ENCODE measurements around the gene IL1RL1. TPM values are rescaled to one million over a fixed set of nuclear protein-coding genes. Genes with fewer than 3 reads are reported as not detected.
A peak's percentile ranks its signal among the peaks of the same experiment; 100 is the strongest.

IL1RL1 gene
- polyA plus RNA-seq, 1 experiment: 0.30 TPM

DNA sequence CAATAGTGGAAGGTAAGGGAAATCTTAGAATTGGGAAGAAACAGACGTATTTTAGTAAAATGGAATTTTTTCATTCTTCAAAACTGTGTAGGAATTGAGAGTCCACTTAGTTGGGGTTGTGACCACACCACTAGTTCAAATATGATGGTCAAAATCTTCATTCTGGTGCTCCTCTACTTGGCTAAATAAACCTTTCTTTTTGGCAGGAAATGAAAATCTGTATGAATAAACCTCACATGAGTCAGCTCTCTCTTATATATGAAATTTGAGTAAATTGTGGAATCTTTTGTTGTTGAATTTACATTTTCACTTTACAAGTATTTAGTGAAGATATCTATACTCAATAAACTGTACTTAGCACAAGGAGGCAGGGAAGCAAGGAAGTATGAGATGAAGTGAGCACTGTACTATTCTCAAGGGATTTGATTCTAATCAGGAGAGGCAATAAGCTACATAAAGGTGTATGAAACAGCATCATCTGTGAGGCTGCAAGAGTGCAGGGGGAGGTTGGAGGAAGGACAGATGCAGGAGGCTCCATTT lies 64.8 kb downstream of the IL1RL1 start:
- no peak for DNase-seq (ENCODE audit: low read depth, low spot score)
- TF ChIP-seq, protein P1, sequence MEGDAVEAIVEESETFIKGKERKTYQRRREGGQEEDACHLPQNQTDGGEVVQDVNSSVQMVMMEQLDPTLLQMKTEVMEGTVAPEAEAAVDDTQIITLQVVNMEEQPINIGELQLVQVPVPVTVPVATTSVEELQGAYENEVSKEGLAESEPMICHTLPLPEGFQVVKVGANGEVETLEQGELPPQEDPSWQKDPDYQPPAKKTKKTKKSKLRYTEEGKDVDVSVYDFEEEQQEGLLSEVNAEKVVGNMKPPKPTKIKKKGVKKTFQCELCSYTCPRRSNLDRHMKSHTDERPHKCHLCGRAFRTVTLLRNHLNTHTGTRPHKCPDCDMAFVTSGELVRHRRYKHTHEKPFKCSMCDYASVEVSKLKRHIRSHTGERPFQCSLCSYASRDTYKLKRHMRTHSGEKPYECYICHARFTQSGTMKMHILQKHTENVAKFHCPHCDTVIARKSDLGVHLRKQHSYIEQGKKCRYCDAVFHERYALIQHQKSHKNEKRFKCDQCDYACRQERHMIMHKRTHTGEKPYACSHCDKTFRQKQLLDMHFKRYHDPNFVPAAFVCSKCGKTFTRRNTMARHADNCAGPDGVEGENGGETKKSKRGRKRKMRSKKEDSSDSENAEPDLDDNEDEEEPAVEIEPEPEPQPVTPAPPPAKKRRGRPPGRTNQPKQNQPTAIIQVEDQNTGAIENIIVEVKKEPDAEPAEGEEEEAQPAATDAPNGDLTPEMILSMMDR (IDR thresholded peaks at IDR 0.05; ENCODE audit: low read depth, low read length): no peak
- no peak overlapping the region for H3K4me3 ChIP-seq (ENCODE audit: low read depth, low read length)
- H3K27me3 ChIP-seq (ENCODE audit: control insufficient read depth, insufficient read depth, low read length): no peaks in the 10 kb centered on the region
- CTCF ChIA-PET: interaction anchor here (1.6 kb wide), 1 partner anchor 67 kb away, joined by 4 read pairs; no protein-coding TSS in a partner anchor
- POLR2A ChIA-PET: no interaction called here
- peaks cover 4% of the 10 kb centered on the region; the same call in 1 of the 2 replicates for H3K9me3 ChIP-seq (ENCODE audit: control insufficient read depth, insufficient read depth, low read length)
- H3K27ac ChIP-seq (ENCODE audit: low read depth, low read length): peak overlapping the region; percentile 24

DNA sequence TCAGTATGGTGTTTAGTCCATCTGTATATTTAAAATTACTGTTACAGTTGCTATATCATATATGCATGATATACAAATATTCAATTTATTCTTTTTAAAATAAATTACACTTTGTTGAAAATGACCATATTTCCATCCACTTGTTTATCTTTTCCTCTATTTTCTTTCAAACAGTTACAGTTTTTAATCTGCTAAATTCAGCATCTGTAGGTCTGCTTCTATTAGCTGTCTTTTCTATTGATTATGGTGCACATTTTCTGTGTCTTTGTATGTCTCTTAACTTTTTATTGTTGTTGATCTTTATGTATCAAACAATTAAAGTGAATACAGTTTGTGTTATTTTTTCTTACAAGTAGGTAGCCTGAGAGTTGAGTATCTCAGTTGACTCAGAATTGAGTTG lies 72.4 kb downstream of the IL1RL1 start:
- Histone ChIP-seq H3K27ac (ENCODE audit: low read depth, low read length) (no peak overlapping the region), H3K27me3 (ENCODE audit: control insufficient read depth, insufficient read depth, low read length) (no peaks in the 10 kb centered on the region), H3K4me3 (ENCODE audit: low read depth, low read length) (no peak overlapping the region), H3K9me3 (ENCODE audit: control insufficient read depth, insufficient read depth, low read length) (peaks cover 3% of the 10 kb centered on the region; the same call in 1 of the 2 replicates)
- ChIA-PET POLR2A (no interaction called here), CTCF (no interaction called here)
- no peak for DNase-seq (ENCODE audit: low read depth, low spot score)
- TF ChIP-seq, protein P1 (IDR thresholded peaks at IDR 0.05; ENCODE audit: low read depth, low read length): no peak

DNA sequence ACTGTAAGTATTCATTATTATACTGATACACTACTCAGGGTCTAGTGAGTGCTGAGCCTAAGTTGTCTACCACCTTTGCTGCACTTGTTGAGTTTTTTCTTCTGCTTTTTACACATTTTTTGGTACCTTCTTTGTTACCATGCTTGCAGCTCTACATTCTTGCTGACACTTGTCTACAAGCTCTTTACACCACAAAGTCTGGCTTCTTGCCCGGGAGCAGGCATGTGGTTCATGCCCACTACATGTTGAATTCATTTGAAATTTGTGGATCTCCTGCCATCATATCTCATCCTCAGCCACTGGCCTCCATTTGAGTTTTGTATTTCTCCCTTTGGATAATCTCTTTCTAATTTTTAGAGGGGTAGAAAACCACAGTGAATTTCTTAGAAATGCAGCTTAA lies 74.2 kb downstream of the IL1RL1 start:
- H3K9me3 ChIP-seq (ENCODE audit: control insufficient read depth, insufficient read depth, low read length): peaks cover 3% of the 10 kb centered on the region; the same call in 1 of the 2 replicates
- TF ChIP-seq, protein P1 (IDR thresholded peaks at IDR 0.05; ENCODE audit: low read depth, low read length): no peak
- H3K27ac ChIP-seq (ENCODE audit: low read depth, low read length): no peak overlapping the region
- ChIA-PET POLR2A (no interaction called here), CTCF (interaction anchor here (0.9 kb wide), 1 partner anchor 58 kb away, joined by 3 read pairs; no protein-coding TSS in a partner anchor)
- no peaks in the 10 kb centered on the region for H3K27me3 ChIP-seq (ENCODE audit: control insufficient read depth, insufficient read depth, low read length)
- no peak overlapping the region for H3K4me3 ChIP-seq (ENCODE audit: low read depth, low read length)
- no peak for DNase-seq (ENCODE audit: low read depth, low spot score)

DNA sequence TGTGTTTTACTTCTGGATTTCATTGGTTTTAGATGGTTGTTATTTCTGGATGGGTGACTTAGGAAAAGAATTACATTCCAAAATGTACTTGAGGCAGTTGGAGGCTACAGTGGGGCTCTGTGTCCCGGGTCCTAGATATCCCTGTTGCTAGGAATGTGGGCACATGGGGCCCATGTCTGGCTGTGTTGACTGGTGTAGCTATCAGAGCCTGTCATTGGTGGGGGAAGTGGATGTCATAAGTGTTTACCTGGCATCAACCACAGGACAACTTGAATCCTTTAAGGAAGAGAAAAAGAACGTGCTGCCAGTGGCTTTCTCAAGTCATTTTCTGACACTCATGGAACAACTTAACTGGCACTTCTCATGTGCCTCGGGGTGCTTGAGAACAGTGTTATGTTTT lies 74.6 kb downstream of the IL1RL1 start:
- Histone ChIP-seq H3K27ac (ENCODE audit: low read depth, low read length) (no peak overlapping the region), H3K4me3 (ENCODE audit: low read depth, low read length) (no peak overlapping the region), H3K27me3 (ENCODE audit: control insufficient read depth, insufficient read depth, low read length) (no peaks in the 10 kb centered on the region), H3K9me3 (ENCODE audit: control insufficient read depth, insufficient read depth, low read length) (peaks cover 3% of the 10 kb centered on the region; the same call in 1 of the 2 replicates)
- ChIA-PET POLR2A (no interaction called here), CTCF (no interaction called here)
- DNase-seq (ENCODE audit: low read depth, low spot score): no peak
- TF ChIP-seq, protein P1 (IDR thresholded peaks at IDR 0.05; ENCODE audit: low read depth, low read length): no peak

DNA sequence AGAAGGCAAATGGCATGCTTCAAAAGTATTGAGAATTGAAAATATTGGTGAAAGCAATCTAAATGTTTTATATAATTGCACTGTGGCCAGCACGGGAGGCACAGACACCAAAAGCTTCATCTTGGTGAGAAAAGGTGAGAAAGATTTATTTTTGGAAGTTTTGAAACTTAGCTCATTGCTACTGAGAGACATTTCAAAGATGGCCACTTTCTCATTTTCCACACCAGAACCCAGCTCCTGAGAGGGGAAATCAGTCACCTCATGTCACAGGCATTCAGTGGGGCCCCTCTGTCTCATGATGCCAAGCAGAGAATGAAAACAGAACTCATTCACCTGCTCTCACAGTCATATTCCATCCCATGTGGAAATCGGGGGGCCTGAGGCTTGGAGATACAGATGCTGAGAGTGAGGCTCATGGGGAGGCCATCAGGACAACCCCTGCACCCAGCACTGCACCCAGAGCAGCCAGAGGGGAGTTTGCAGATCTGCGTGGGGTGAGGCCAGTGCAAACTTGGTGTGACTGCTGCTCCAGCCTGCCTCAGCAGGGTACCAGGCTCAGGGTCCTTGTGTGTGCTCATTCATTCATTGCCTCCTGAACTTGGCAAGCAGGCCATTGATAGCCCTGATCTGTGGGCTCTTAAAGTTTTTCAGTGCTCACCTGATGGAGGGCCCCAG lies 75.6 kb downstream of the IL1RL1 start:
- TF ChIP-seq, protein P1 (IDR thresholded peaks at IDR 0.05; ENCODE audit: low read depth, low read length): no peak
- H3K27ac ChIP-seq (ENCODE audit: low read depth, low read length): no peak overlapping the region
- H3K27me3 ChIP-seq (ENCODE audit: control insufficient read depth, insufficient read depth, low read length): no peaks in the 10 kb centered on the region
- POLR2A ChIA-PET: no interaction called here
- CTCF ChIA-PET: interaction anchor here (0.5 kb wide), 1 partner anchor 763 kb away, joined by 5 read pairs; no protein-coding TSS in a partner anchor
- DNase-seq (ENCODE audit: low read depth, low spot score): no peak
- peaks cover 3% of the 10 kb centered on the region; the same call in 1 of the 2 replicates for H3K9me3 ChIP-seq (ENCODE audit: control insufficient read depth, insufficient read depth, low read length)
- H3K4me3 ChIP-seq (ENCODE audit: low read depth, low read length): no peak overlapping the region
